Stimulated activated CD4-positive, alpha-beta T cell treated with anti-CD3 and anti-CD28 coated beads, TNF-alpha, amount 100 ng/mL, for 1 hour (primary cell): ENCODE results near the gene TCF4.

Source experiments
- DNase-seq, 3 donors: peaks; one replicate each; pipeline ENCODE4 v3.0.0-alpha.2; 2020; ENCODE audit warnings: low read depth in 3 of 3, low spot score in 1 of 3

The TCF4 gene

DNA sequence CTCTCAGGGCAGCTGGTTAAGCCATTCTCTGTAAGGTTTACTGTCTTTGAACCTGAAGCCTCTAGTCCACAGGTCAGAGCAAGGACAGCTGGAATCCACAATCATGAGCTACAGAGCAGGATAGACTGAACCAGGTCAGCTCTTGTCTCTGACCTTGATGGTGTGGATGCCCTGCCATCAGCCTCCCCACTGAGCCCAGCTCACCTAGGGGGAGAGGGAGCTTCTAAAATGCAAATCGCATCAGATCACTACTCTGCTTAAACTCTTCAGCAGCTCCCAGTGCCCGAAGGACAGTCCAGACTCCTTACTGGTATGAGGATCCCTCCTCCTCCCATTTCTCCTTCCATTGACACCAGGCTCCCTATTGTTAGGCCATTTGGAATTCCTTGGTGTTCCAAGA is 373.5 kb downstream of the TCF4 start:
- no peak for DNase-seq

DNA sequence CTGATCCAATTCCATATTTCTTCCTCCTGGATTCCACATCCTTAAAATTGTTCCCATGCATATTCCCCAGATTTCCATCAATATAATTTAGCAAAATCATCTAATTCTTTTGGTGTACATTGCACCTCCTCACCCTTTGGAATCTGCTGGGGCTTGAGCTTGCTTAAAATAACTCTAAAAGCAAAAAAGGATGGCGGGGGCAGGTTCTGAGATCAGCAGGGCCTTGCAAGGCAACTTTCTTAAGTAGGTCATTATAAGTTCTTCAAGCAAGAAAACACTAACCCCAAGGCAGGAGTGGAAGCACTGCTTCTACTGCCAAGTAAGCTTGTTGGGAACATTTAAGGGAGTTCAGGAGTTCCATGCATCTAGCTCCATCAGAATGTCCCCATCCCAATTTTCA is 374.4 kb downstream of the TCF4 start:
- DNase-seq, result no peak

DNA sequence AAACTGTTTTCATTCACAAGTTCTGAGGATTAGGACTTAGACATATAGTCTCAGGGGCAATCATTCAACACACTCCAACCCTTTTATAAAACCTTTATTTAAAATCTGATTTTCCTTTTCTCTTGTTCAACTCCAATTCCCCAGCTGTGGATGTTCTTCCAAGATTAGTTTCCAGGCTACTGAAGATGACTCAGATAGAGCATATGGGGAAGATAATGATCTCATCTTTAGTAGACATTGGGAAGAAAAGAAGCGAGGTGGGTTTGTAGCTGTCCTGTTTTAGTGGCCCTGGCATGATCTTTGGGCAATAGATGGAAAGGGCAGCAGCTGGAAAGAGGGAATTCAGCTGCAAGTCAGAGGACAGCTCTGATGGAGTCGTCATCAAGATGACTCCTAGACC is 381.1 kb downstream of the TCF4 start:
- DNase-seq, result no peak

DNA sequence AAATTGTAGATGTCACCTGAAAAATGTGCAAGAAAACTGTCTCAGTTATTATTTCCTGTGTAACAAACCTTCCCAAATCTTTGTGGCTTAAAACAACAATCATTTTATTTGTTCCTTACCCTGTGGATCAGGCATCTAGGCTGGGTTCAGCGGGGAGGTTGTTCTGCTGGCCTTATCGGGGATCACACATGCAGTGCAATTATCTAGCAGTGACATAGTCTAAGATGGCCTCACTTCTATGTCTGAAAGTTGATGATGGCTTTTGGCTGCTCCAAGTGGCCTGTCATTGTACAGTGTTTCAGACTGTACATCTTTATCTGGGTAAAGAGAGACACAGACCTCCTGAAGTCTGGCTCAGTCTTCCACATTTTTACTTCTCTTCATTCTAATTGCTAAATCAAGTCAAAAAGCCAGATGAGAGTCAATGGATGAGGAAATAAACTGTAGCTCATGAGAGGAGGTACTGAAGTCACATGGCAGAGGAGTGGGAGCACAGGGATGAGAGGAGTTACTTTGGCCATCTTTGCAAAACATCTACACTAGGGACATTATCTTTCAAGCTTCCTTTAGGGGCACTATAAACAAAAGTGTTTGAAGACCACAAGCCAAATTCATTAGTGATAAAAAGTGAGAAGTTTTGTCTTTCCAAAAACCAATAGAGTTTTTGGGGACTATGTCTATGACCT is 385.6 kb downstream of the TCF4 start:
- no peak for DNase-seq

- no peak for DNase-seq
Observed at GRCh38 chr18:55199291-55199963, 388.6 kb downstream of the TCF4 start.

GRCh38 chr18:55195863-55196262 is 392.1 kb downstream of the TCF4 start:
- DNase-seq, result no peak

DNA sequence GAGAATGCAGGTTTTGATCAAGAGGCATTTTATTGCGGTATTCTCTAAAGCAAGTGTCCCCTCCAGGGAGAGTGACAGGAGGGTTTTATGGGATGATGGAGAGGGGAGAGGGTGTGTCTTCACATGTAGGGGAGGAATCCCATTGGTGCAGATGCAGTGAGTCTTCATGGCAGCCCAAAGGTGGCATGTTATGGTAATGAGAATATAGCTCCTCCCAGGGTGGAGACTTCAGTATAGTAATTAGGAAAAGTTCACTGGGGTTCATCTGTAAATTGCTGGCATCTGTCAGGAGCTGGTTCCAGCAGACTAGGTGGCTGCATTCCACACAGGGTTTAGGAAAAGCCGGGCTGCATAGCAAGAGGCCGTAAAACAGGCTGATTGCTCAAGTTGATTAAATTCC is 398.0 kb downstream of the TCF4 start:
- no peak for DNase-seq

DNA sequence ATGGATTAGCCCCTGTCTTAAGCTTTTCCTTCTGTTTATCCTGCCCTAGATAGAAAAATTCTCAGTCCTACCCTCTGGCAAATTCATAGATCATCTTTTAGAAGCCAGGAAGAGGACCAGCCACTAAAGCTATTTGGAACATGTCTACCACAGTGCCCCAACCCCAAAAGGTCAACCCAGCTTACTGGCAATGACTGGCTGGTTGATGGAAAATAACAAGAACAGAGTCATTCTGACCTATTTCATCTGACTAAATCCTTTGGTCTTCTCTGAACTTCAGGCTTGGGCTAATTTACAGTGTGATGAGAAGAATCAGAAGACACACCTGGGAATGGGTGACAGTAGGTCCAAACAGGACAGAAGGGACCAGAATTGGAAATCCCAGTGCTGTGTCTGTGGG is 401.4 kb downstream of the TCF4 start:
- no peak for DNase-seq

DNA sequence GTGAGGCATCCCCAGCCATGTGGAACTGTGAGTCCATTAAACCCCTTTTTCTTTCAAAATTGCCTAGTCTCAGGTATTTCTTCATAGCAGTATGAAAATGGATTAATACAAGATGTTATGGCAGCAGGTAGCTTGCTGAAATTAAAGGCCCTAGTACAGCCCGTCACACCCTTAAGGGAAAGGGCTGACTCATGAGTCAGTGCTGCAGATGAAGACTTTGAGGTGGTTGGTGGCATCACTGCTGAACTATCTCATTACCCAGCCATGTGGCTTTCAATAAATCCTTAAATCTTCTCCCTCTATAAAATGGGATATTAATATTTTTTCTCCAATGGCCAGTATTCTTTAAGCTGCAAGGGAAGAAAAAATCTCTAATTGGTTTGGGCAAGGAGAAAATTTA is 402.6 kb downstream of the TCF4 start:
- DNase-seq, result no peak

GRCh38 chr18:55179835-55180234 is 408.2 kb downstream of the TCF4 start:
- DNase-seq, result no peak

GRCh38 chr18:55179425-55179824 is 408.6 kb downstream of the TCF4 start:
- DNase-seq, result no peak

DNA sequence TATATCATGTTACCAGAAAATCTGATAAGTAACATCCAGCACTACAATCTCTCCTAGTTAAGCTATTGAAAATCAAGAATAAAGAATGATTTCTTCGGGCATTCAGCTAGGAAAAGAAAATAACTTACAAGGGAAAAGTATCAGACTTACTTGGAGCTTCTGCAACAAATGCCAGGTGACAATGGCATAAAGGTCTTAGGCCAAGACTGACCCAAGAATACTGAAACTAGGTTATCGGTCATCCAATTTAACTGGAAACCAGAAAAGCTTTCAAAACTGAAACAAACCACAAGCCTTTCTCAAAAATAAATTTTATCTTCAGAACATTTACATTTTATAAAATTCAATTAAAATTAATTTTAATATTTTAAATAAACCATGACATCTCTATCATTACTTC is 414.7 kb downstream of the TCF4 start:
- no peak for DNase-seq
